ENCODE results near the gene RASD1.
"Not testable (repeated sequence)": the region's sequence is repeated elsewhere in the genome, so short reads cannot be mapped to it uniquely, and the experiment has no call there.

RASD1 gene

DNA sequence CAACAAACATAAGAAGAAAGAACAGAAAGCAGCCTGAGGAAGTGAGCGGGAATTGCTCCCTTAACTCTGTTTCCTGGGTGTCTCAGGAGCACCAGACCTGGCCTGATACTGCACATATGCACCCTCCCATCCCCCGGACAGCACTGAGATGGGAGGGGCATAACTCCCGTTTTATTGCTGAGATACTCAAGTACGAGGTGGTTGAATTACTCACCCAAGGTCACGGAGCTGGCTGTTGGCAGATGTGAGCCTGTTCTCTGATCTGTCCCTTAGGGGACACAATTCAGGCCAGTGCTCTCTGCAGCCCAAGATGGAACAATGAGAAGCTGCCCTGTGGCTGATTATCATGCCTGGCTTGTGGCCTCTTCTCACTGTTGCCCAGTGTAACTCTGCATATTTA lies 28.5 kb downstream of the RASD1 start:
- no peak for DNase-seq

GRCh38 chr17:17467016-17467415 lies 29.2 kb downstream of the RASD1 start:
- DNase-seq: no peak

DNA sequence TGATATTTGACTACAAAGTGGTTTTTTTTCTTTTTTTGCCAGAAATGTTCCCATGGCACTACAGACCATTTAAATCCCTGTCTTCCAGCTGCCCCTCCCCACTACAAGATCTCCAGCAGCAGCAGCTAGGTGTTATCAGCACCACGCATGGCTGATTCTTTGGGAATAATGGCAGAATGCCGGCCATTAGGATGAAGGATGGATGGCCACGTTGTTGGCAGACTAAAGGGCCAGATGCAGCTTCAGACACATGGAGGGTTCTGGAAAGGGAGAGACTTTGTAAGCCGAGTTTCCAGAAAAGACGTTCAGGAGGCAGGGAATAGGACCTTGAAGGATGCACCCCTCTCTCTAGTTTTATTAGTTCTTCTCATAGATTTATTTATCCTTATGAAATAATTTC lies 29.7 kb downstream of the RASD1 start:
- no peak for DNase-seq

DNA sequence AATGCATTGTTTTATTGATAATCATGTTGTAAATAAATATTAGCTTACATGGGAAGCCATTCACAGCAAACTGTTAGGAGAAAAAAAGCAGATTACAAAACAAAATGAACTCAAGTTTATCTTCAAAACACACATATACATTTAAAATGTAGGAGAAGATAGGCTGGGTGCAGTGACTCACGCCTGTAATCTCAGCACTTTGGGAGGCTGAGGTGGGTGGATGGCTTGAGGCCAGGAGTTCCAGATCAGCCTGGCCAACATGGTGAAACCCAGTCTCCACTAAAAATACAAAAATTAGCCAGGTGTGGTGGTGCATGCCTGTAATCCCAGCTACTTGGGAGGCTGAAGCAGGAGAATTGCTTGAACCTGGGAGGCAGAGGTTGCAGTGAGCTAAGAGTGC lies 30.3 kb downstream of the RASD1 start:
- not testable (repeated sequence) for DNase-seq

DNA sequence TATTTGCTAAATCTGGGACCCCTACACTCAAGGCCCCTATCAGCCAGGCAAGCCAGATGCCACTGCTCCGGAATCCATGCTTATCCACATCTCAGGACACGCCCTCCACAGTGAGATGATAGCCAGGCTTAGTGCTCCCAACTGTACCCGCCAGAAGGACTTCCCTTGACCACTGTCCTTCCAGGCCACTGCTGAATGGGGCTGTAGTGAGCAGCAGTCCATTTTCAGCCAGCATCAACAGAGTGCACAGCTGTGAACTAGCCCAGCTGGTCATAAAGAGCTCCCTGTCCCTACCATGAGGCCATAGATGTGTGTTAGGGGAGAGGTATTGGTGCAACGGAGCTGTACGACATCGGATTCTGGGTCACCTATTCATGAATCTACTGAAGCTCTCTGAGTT lies 32.4 kb downstream of the RASD1 start:
- no peak for DNase-seq

- DNase-seq: no peak
These were observed 34.0 kb downstream of the RASD1 start for GRCh38 chr17:17462048-17462824.

GRCh38 chr17:17460038-17460437 lies 36.2 kb downstream of the RASD1 start:
- DNase-seq: no peak

GRCh38 chr17:17457680-17458079 lies 38.5 kb downstream of the RASD1 start:
- no peak for DNase-seq

GRCh38 chr17:17456251-17456650 lies 39.9 kb downstream of the RASD1 start:
- no peak for DNase-seq

DNA sequence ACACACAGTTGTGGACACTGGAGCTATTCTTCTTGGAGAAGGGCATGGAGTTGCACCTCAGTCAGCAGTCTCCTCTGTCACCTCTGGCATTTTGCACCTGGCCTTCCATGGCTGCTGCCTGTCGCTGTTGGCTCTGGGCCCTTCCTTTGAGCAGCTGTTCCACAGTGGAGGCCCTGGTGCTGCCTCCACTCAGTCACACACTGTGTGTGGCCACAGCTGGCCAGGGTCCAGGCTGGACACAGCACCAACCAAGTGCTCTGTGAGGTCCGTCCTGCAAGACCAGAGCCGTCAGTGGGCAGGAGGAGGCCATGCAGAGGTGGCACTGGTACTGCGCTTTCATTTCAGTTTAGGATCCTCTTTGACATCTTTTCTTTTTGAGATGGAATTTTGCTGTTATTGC lies 41.0 kb downstream of the RASD1 start:
- DNase-seq: no peak

DNA sequence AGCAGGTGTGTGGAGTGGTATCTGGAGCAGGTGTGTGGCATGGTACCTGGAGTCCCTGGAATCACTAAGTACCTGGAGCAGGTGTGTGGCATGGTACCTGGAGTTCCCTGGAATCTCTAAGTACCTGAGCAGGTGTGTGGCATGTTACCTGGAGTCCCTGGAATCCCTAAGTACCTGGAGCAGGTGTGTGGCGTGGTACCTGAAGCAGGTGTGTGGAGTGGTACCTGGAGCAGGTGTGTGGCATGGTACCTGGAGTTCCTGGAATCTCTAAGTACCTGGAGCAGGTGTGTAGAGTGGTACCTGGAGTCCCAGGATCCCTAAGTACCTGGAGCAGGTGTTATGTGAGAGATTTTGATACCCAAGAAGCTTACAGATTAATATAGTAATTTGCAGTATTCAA lies 41.5 kb downstream of the RASD1 start:
- DNase-seq: not testable (repeated sequence)

GRCh38 chr17:17454276-17454675 lies 41.9 kb downstream of the RASD1 start:
- no peak for DNase-seq

- no peak for DNase-seq
These were observed 43.1 kb downstream of the RASD1 start for GRCh38 chr17:17453088-17453487.

GRCh38 chr17:17448723-17449122 lies 47.5 kb downstream of the RASD1 start:
- DNase-seq: no peak

DNA sequence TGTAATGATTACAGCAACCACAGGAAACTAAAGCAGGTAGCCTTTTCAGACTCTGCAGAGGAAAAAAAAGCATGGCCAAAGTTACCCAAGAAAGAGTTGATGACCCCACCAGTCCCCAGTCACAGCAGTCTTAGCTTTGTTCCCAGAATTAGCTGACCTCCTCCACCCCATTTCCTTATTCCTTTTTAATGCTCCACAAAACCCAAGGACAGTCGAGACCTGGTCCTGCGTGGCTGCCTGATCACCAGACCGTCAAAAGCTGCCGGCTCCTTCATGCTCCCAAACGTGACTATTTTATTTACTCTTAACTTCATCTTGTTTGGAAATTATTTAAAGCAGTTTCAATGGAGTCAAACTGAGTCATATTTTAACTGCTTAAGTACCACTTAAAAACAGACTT lies 48.1 kb downstream of the RASD1 start:
- DNase-seq: no peak

- DNase-seq: no peak
These were observed 48.9 kb downstream of the RASD1 start for GRCh38 chr17:17447264-17447663.

DNA sequence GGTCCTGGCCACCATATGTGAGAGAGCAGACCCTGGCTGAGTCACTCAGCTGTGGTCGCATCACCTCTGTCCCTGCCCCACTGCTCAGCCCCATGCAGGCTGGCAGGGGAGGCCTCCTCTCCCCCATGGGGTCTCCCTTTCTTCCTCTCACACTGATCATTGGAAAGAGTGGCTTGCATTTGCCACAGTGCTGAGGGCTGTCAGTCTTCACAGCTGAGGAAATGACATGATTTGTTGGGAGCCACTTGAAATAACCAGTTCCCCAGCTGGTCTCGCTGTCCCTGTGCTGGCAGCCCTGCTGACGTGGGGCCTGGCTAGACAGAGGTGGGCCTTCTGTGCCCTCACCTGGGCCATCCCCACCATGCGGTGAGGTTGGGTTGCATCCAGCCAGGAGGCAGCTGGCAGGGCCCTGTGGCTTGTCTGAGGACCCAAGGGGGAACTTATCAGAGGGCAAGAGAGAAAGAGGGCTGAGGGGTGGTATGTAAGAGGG lies 49.5 kb downstream of the RASD1 start:
- DNase-seq: no peak

GRCh38 chr17:17445925-17446665 lies 50.1 kb downstream of the RASD1 start:
- no peak for DNase-seq

DNA sequence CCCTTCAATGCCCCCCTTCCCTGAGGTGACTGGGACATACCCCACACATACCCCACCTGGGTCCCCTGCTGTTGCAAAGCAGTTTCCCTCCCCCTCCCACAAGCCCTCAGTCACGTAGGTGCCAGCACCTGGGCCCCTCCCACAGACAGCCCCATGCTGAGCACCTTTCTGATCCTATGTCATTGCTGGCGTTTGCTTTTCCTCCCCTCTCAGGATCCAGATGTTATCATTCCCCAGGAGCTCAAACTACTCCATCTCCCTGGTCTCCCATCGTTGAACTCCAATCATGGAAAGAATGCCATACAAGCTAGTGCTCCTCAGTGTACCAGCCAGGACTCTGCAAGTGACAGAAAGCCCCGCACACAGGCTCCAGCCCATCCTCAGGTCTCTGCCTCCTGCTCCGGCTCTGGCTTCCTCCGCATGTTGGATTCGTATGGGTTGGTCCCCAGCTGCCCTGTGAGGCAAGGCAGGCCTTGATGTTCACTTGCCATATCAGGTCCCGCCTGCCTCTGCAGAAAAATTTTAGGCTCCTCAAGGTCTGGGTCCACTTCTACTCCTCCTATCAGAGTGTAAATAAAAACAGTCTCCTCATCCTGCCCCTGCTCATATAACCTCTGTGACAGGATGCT lies 50.8 kb downstream of the RASD1 start:
- DNase-seq: no peak

Measured in effector CD4-positive, alpha-beta T cell (primary cell).